Regular cardiac myocyte (primary cell): ENCODE results near the gene CNGA4. TPM values are rescaled to one million over a fixed set of nuclear protein-coding genes. Genes with fewer than 3 reads are reported as not detected.

ENCODE experiments used
- total RNA-seq: library from RNA; depleted of rRNA; stranded (reverse); fragments of >200 nt; gene quantifications from 2 replicates; pipeline ENCODE4 v1.2.3, GENCODE V29; 2014

CNGA4 gene
- total RNA-seq, result under 0.01 and 0.19 TPM in 2 replicates

GRCh38 chr11:6238902-6239301 lies at the start of gene CNGA4:
Gene CNGA4, plus strand, starts transcription at chr11:6239089. Its CDS starts 118 bp downstream, at chr11:6239207.

GRCh38 chr11:6199174-6199810 lies 39.6 kb upstream of the CNGA4 start, which contains the start of gene OR52W1:
Gene OR52W1, plus strand, starts transcription at chr11:6199224. Its CDS starts 0 bp downstream, at chr11:6199224.

GRCh38 chr11:6205366-6205765 lies 33.5 kb upstream of the CNGA4 start, which contains the start of gene C11orf42:
Gene C11orf42, plus strand, starts transcription at chr11:6205557. Its CDS starts 59 bp downstream, at chr11:6205616.

GRCh38 chr11:6234387-6235107 lies 4.3 kb upstream of the CNGA4 start, which contains the start of gene FHIP1B:
Gene FHIP1B, minus strand, starts transcription at chr11:6234636. Its CDS starts 10,120 bp downstream, at chr11:6224516.

Other genes starting within 250 kb of the CNGA4 start
- not detected in 2 replicates for gene OR56A4, start 232.1 kb upstream of the CNGA4 start, total RNA-seq
- gene OR56A1, start 208.3 kb upstream of the CNGA4 start, total RNA-seq, result not detected in 2 replicates
- not detected in 2 replicates for gene OR56B4, start 131.4 kb upstream of the CNGA4 start, total RNA-seq
- gene OR52B2, start 68.8 kb upstream of the CNGA4 start, total RNA-seq, result not detected in 2 replicates
- not detected in 2 replicates for gene OR52W1, start 39.9 kb upstream of the CNGA4 start, total RNA-seq
- gene C11orf42, start 33.5 kb upstream of the CNGA4 start, total RNA-seq, result not detected in 2 replicates
- gene FHIP1B, start 4.5 kb upstream of the CNGA4 start, total RNA-seq, result 7.7 and 10.1 TPM in 2 replicates
- not detected in 2 replicates for gene CCKBR, start 20.7 kb downstream of the CNGA4 start, total RNA-seq
- 189 and 198 TPM in 2 replicates for gene CAVIN3, start 81.4 kb downstream of the CNGA4 start, total RNA-seq
- 39.1 and 57.2 TPM in 2 replicates for gene SMPD1, start 151.4 kb downstream of the CNGA4 start, total RNA-seq
- gene APBB1, start 180.0 kb downstream of the CNGA4 start, total RNA-seq, result 34.5 and 53.3 TPM in 2 replicates
- gene HPX, start 201.9 kb downstream of the CNGA4 start, total RNA-seq, result 0.38 and 0.85 TPM in 2 replicates
- gene TRIM3, start 234.9 kb downstream of the CNGA4 start, total RNA-seq, result 19.4 and 26.8 TPM in 2 replicates
- gene ARFIP2, start 242.2 kb downstream of the CNGA4 start, total RNA-seq, result 54.7 and 69.6 TPM in 2 replicates
- gene TIMM10B, start 242.4 kb downstream of the CNGA4 start, total RNA-seq, result 29.3 and 35.5 TPM in 2 replicates